Activated CD8-positive, alpha-beta memory T cell treated with anti-CD3 and anti-CD28 coated beads, Interleukin-2, amount 50 U/mL, for 1 hour (primary cell): ENCODE results near the gene TERF2IP.

ENCODE experiments used
- DNase-seq: peaks from one replicate; pipeline ENCODE4 v3.0.0-alpha.2; 2020; ENCODE audit errors: extremely low read depth

Gene TERF2IP

DNA sequence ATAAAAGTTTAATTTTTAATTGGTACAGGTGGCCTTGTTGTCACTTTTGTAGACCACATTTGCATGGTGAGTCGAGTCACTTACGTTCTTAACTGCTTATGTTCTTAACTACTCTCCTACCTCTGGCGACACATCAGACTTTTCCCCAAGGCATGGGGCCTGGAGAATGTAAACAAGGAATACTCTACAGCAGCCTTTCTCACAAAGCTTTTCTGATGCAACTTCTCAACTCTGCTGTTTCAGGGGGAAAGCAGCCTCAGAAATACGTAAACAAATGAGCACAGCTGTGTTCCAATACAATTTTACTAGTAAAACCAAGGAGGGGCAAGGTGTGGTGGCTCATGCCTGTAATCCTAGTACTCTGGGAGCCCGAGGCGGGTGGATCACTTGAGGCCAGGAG lies 7.0 kb upstream of the TERF2IP start:
- no peak for DNase-seq

DNA sequence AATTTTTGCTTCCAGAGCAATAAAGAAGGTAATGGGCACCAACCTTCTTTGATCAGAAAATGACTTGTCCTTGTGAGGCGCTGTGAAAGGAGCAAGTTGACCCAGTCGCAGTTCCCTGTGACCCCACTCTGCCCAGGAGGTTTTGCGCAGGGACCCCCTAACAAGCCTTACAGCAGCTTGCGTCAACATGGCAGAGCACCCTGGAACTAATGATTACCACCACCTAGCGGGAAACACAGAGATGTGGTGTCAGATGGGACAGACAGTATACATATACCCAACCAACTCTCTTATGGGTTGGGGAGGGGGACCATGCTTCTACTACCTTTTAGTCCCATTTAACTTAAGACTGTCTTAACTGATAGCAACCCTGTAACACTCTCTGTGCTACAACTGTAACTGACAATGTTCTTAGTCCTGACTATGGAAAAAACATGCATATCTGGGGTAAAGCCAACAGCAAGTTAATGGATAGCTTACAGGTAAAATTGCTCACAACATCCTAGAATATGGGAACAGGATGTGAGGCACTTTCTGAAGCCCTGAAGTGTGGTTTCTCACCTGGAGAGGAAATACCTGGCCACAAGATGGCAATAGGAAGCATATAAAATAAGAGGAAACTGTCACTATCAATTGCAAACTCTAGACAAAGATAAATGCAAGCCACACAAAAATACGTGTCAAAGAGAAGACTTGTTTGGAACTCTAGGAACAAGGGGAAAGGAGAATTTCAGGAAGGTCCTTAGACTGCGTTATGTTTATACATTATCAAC lies 3.1 kb upstream of the TERF2IP start:
- no peak for DNase-seq

DNA sequence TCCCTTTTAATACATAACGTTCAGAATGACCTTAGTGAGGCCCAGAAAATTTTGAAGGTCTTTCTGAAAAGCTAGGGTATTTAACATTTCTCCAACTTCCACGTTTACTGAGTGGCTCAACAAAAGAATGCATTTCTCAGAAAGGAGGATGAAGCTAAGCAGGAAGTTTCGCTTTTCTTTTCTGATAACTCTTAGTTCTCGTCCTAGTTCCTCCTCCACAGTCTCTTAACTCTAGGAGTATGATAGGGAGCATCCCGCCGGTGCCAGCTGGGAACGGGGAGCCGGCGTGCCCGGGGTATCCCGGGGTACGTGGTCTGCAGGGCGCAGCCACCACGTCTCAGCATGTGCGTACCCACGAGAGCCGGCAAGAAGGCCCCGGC lies 471 bp upstream of the TERF2IP start:
- no peak for DNase-seq

DNA sequence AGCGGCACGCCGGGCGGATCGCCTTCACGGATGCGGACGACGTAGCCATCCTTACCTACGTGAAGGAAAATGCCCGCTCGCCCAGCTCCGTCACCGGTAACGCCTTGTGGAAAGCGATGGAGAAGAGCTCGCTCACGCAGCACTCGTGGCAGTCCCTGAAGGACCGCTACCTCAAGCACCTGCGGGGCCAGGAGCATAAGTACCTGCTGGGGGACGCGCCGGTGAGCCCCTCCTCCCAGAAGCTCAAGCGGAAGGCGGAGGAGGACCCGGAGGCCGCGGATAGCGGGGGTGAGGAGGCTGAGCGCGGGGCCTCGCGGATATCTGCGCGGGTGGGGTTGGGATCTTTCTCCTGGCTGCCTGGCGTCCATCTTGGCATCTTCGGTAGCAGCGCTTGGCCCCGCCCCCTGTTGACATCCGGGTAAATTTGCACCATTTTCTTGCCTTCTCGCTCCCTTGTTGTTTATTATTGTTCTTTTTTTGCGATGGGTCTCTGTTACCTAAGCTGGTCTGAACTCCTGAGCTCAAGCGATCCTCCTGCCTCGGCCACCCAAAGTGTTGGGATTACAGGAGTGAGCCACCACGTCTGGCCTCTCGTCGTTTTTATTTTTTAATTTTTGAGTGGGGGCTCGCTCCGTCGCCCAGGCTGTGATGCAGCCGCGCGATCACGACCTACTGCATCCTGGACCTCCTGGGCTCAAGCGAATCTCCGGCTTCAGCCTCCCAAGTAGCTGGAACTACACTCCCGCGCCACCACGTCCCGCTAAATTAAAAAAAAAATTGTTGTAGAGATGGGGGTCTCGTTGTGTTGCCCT lies 898 bp downstream of the TERF2IP start:
- DNase-seq = peak; percentile 58

DNA sequence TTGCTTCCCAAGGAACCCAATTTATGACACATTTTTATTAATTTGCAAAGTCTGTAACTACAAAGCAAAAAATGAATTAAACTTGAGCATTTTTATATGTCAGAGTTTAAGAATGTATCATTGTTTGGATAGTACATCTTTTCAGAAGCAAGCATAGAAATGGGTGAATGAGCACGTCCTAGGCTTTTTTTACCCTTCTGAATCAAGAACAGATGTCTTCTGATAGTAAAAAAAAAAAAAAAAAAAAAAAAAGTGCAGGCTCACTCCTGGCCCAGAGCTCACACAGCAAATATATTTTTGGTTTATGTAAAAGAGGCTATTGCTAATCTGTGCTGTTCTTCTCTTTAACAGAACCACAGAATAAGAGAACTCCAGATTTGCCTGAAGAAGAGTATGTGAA lies 6.3 kb downstream of the TERF2IP start:
- no peak for DNase-seq

DNA sequence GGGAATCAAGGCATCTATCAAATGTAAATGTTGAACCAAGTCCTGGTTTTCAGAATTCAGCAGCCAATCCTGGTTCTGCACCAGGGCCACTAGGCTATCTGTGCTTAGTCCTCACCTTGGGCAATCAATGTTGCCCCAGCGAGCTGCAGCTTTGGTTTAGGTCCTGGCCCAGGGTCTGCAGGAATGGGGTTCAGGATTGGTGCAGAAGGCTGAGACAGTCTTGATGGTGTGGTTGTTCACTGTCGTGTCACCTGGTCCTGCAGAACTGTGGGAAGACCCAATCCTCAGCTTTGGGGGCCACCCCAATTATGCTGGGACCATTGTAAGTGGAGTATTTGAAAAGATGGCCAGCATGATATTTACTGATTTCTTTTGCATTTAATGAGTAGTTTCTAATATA lies 10.6 kb downstream of the TERF2IP start:
- DNase-seq = no peak

DNA sequence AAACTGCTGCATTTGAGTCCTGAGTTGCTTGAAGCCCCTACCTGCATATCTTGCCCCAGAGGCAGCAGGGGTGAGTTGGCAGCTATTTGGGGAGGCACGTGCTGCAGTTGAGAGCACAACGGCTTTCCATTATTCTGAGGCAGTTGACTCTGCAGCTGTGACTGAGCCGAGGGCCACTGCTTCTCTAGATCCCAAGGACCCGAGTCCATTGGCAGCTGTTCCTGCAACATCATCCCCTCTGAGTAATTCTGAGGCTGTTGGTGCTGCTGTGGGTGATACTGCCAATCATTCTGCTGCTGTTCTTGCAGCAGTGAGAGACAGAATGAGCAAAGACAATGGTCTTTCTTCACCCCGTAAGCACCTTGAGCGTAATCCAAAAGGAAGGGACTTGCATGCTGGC lies 12.7 kb downstream of the TERF2IP start:
- DNase-seq = no peak

DNA sequence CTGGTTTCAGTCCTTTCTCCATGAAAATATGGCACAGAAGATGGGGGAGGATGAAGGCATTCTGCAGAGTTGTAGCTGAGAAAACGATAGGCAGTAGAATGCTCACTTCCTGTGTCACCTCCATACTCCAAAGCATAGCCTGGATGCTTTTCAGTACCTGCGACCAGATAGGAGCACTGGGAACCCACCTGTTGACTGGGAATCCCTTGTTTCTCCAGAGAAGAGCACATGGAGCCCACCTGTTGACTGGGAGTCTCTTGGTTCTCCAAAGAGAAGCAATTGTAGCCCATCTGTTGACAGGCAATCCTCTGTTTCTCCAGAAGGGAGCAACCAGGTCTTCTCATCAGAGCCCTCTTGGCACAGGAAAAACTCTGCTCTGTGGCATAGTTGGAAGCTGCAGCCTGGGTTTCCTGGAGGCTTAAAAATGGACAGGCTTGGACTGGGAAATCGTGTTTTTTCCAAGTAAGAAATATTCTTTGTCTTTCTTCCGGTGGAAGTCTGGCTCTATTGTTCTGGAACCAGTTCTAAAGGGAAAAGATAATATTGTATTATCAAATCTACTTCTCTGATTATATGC lies 13.2 kb downstream of the TERF2IP start:
- no peak for DNase-seq

DNA sequence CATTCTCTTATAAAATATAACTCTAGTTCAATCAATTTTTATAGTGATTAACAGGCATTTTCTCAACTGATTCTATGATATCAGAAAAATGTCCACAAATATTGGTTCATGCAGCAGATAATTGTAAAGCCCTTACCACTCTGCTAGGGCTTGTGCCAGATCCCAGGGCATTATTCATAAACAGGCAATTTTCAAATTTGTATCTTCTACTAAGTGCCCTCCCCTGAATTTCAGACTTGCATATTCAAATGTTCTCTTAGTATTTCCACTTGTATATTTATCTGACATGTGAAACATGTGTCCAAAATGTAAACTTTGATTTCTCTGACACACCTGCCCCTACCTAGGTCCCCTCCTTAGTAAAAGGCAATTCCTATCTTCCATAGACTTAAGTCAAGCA lies 19.9 kb downstream of the TERF2IP start:
- DNase-seq = no peak

DNA sequence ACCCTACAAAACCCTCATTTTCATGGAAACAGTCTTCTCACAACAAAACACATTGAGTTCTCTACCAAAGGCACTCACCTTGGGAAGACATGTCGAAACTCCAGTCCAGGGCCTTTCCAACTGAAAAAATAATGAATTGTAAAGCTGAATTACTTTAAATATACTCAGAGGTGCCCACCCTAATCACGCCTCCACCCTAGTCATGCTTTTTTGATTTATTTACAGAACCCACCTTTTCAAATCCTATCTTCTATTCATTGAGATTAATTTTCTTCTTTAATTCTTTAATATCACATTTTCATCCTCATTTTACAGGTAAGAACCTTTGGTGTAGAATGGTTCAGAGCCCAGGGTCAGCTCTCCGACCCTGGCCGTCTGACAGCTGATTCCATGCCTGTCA lies 29.3 kb downstream of the TERF2IP start, which contains the start of gene CPHXL2:
Gene CPHXL2 (minus strand): TSS at position 101 of the 400 bp plus-strand sequence. CDS start 10 bp downstream, at position 91.
- no peak for DNase-seq

DNA sequence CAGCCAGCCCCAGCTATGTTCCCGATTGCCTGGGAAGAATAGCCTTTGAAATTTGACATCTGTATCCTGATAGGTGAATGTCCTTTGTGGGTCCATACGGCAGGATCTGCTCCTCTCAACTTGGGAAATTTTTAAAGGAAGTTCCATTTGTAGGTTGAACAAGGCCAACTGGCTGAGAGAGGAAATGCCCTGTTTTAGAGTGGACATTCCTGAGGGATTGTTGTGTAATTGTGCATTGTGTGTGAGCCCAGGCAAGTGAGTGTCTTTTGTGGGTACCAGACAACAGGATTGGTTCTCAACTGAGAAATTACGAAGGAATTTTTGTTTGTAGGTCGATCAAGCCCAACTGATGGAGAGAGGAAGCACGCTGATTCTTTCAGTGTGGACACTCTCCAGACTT lies 31.8 kb downstream of the TERF2IP start:
- no peak for DNase-seq

DNA sequence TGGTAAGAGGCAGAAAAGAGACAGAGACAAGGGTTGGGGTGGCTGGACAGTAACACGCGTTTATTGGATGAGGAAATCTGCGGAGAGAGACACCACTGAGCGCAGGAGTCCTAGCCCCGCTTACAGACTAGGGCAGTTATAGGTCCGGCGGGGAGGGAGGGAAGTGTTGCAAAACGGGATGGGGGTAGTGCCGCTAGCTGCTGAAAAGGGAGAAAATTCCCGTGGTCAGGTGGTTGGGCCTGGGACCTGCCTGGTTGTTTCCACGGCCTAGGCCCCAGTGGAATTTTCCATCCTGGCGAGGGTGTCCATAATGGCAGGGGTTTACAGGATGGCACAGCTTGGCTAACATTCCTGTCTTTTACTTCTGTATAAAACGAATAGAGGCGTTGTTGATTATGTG lies 34.7 kb downstream of the TERF2IP start:
- DNase-seq = no peak

DNA sequence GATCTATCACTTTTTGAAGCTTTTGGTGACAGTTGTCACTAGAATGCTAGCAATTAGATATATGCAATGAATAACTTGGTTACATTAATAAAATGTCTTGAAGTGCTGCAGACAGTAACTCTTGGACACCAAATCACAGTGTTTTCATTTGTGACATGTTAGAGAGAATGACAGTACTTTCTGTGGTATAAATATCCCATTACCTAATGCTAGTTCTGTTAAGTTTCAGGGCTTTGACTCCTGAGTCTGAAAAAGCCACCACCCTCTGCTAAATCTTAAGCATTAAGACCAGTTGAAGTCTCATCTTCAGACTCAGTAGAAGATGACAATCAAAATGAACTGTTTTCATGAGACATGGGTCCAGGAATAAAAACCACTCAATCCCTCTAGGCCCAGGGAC lies 39.8 kb downstream of the TERF2IP start:
- no peak for DNase-seq

DNA sequence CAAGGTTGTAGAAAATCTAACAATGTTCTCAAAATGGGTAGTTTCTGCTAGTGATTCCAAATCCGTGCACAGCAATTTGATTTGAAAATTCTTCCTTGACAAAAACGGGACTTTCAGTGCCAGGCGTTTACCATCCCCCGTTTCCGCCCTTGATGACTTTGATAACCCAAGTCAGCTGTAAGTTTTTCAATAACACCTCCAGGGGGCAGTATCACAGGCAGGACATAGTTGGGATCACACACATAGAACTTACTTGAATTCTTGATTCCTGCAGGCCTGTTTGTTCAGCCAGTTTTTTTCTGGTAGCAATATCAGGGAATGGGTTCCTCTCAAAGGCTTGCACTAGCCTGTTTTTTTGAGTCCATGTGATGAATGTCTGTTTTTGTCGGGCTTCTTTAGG lies 48.1 kb downstream of the TERF2IP start:
- DNase-seq = no peak

DNA sequence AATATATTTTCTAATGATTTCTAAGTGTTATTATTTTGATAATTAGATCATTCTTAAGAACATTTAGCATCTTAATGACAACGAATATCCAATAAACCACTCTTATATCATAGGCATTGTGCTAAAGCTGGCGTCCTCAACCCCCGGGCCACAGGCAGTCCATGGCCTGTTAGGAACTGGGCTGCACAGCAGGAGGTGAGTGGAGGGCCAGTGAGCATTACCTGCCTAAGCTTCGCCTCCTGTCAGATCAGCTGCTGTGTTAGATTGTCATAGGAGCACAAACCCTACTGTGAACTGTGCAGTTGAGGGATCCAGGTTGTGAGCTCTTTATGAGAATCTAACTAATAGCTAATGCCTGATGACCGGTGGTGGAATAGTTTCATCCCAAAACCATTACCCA lies 50.0 kb downstream of the TERF2IP start:
- DNase-seq = no peak

DNA sequence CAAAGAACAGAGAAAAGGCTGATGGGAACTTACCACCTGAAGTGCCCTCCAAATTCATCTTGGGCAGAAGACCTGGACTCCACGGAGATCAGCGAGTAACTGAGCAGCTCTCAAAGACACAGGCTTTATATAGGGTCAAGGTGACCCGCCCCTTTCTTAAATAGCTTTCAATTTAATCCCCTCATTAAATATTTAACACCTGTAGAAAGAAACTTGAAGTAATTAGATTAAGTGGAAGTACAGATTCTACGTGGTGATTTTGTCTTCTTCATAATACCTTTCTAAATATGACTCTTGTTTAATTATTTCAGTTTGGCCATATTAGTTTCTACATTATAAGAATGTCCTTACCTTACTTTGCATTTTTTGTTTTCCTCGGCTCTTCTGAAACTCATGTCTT lies 53.8 kb downstream of the TERF2IP start, which contains the start of gene DUXB:
Gene DUXB (minus strand): TSS at position 101 of the 400 bp plus-strand sequence. CDS start 43 bp downstream, at position 58.
- DNase-seq = no peak

DNA sequence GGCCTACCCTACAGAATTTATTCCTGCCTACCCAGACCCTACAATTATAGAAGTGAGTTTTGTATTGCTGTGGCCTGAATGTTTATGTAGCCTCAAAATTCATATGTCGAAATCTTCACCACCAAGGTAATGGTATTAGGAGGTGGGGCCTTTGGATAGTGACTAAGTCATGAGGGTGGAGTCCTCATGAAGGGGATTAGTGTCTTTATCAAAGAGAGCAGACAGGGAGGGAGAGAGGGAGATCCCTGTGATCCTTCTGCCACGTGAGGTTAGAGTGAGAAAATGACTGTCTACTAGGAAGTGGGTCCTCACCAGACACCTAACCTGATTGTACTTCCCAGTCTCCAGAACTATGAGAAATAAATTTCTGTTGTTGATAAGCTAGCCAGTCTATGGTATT lies 54.7 kb downstream of the TERF2IP start:
- DNase-seq = no peak

DNA sequence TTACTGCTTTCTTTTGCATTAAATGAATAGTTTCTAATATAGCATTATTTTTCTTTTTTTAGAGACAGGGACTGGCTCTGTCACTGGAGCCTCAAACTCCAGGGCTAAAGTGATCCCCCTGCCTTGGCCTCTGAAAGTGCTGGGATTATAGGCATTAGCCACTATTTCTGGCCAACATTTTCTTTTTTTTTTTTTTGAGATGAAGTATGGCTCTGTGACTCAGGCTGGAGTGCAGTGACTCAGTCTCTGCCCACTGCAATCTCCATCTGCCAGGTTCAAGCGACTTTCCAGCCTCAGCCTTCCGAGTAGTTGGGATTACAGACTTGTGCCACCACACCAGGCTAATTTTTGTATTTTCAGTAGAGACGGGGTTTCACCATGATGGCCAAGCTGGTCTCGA lies 55.7 kb downstream of the TERF2IP start:
- no peak for DNase-seq
